Ovary (tissue), 9 donors: ENCODE data around the gene KRT81. TPM values are rescaled to one million over a fixed set of nuclear protein-coding genes. Genes with fewer than 3 reads are reported as not detected.

ENCODE experiments used
- DNase-seq, 5 donors: peaks; one replicate each; pipeline ENCODE4 v3.0.0-alpha.2; 2019 to 2020
- H3K27ac ChIP-seq, 2 donors: fragments of 200-600 bp; one replicate each; pipeline versions ENCODE4 v1.5.1 to v1.8.0; 2019 to 2022
- H3K27me3 ChIP-seq: fragments of 200-600 bp; one replicate; pipeline ENCODE4 v1.8.0; 2022
- H3K36me3 ChIP-seq: fragments of 200-600 bp; sonication (generic); one replicate; pipeline ENCODE4 v1.5.1; 2019
- H3K4me1 ChIP-seq: one replicate; pipeline ENCODE4 v1.8.1; 2013; ENCODE audit warnings: mild to moderate bottlenecking, moderate library complexity; ENCODE audit not compliant: insufficient read depth
- H3K4me3 ChIP-seq: fragments of 200-600 bp; sonication (generic); one replicate; pipeline ENCODE4 v1.5.1; 2017
- H3K9me3 ChIP-seq, 2 donors: fragments of 200-600 bp in 1 of 2; sonication (generic) in 1 of 2; one replicate each; pipeline versions ENCODE4 v1.5.1 to v1.8.1; 2013 to 2019; ENCODE audit warnings: mild to moderate bottlenecking in 1 of 2, moderate library complexity in 1 of 2
- CTCF ChIP-seq, 3 donors: fragments of 450-650 bp in 2 of 3; fragments of 200-600 bp in 1 of 3; IDR thresholded peaks; one replicate each; pipeline versions ENCODE4 v1.5.1 to v1.8.0; 2016 to 2022; ENCODE audit warnings: antibody characterized with exemption in 3 of 3, mild to moderate bottlenecking in 1 of 3
- EP300 ChIP-seq: sonication (generic); formaldehyde crosslinking; IDR thresholded peaks from one replicate; pipeline ENCODE4 v1.6.1; 2017; ENCODE audit warnings: antibody characterized with exemption
- POLR2A ChIP-seq: fragments of 450-650 bp; IDR thresholded peaks from one replicate; pipeline ENCODE4 v1.6.1; 2017; ENCODE audit warnings: antibody characterized with exemption, mild to moderate bottlenecking, moderate library complexity
- WGBS, 3 donors: extraction: QIAGEN DNeasy Blood & Tissue Kit in 1 of 3; methylation state at CpG; one replicate each; pipeline versions ENCODE4 v1.1.5 to v1.1.7; 2013 to 2017; 5-methylcytosine and 5-hydroxymethylcytosine counted together
- intact Hi-C, 4 donors: fragments of 100-400 bp; cut with DNase I; formaldehyde crosslinking; loops; one replicate each; pipeline versions ENCODE4 v1.11.0 to v1.15.1; 2022 to 2023
- polyA plus RNA-seq, 2 donors: library from polyadenylated mRNA; stranded (reverse); fragments of 200-250 nt in 1 of 2; fragments of 350-450 nt in 1 of 2; fragmentation: Illumina TruSeq in 1 of 2; extraction: RNeasy Lipid Tissue Mini Kit (QIAGEN cat#74804) in 1 of 2; gene quantifications; one replicate each; pipeline ENCODE4 v1.2.3, GENCODE V29; 2013 to 2014
- total RNA-seq, 7 donors: library from RNA; depleted of rRNA in 2 of 7; stranded (reverse); fragments of >200 nt in 2 of 7; fragmentation: NEBNext Ultra II Directional in 3 of 7; extraction: Animal tissue kit (Norgen Biotek cat#: 25700) in 3 of 7; gene quantifications; one replicate each; pipeline versions ENCODE4 v1.1.0 to v1.2.4, GENCODE V29; 2016 to 2023
- donor health status: DM: no; HTN: no; CAD: no; lungs with moderate emphysema.
- donor health status: DM: no; HTN: no; CAD: no.
- donor health status: Bipolar disorder and iron deficiency.
- donor health status: DM: yes; HTN: yes; CAD: no.
- donor health status: DM: no; HTN: no; CAD: no.
- donor health status: DM: yes; HTN: yes; CAD: no.

KRT81 gene
- total and polyA plus RNA-seq, 9 donors = 1.2 TPM; not detected in 8

- intact Hi-C loops = no loop called here
- Histone ChIP-seq H3K27me3 (no peaks in the 10 kb centered on the region), H3K4me3 (no peak overlapping the region), H3K36me3 (no peaks in the 10 kb centered on the region), H3K4me1 (peaks cover 7% of the 10 kb centered on the region), H3K27ac (no peak overlapping the region), H3K9me3 (no peaks in the 10 kb centered on the region)
- 62 to 67% (median 67%) methylated on average over 10 of the region's 10 CpGs for WGBS, 3 donors
- TF ChIP-seq EP300 (no peak), POLR2A (no peak), CTCF (IDR thresholded peaks at IDR 0.05) (no peak)
- no peak for DNase-seq
Measured at GRCh38 chr12:52247622-52248540, 43.5 kb downstream of the KRT81 start.

GRCh38 chr12:52246720-52247621, 44.4 kb downstream of the KRT81 start:
- H3K4me3 ChIP-seq = no peak overlapping the region
- 61 to 67% (median 64%) methylated on average over 10 of the region's 10 CpGs for WGBS, 3 donors
- TF ChIP-seq EP300 = no peak
- no peak overlapping the region for H3K27ac ChIP-seq
- intact Hi-C loops = no loop called here
- DNase-seq = no peak
- H3K9me3 ChIP-seq = no peaks in the 10 kb centered on the region
- H3K27me3 ChIP-seq = no peaks in the 10 kb centered on the region
- no peaks in the 10 kb centered on the region for H3K36me3 ChIP-seq
- H3K4me1 ChIP-seq = peaks cover 7% of the 10 kb centered on the region

- H3K36me3 ChIP-seq = no peaks in the 10 kb centered on the region
- no peak for TF ChIP-seq EP300
- TF ChIP-seq POLR2A = no peak
- TF ChIP-seq CTCF (IDR thresholded peaks at IDR 0.05) = no peak
- DNase-seq = no peak
- H3K4me3 ChIP-seq = no peak overlapping the region
- H3K9me3 ChIP-seq = no peaks in the 10 kb centered on the region
- intact Hi-C loops = no loop called here
- peaks cover 7% of the 10 kb centered on the region for H3K4me1 ChIP-seq
- 64 to 79% (median 78%) methylated on average over 7 of the region's 7 CpGs for WGBS, 3 donors
- H3K27me3 ChIP-seq = no peaks in the 10 kb centered on the region
- H3K27ac ChIP-seq = no peak overlapping the region
Measured at GRCh38 chr12:52245962-52246569, 45.3 kb downstream of the KRT81 start.

GRCh38 chr12:52245259-52245961, 45.9 kb downstream of the KRT81 start:
- Histone ChIP-seq H3K27ac (no peak overlapping the region), H3K4me1 (peaks cover 7% of the 10 kb centered on the region)

More at GRCh38 chr12:52245259-52245961, 45.9 kb downstream of the KRT81 start:
- intact Hi-C loops = no loop called here
- H3K9me3 ChIP-seq = no peaks in the 10 kb centered on the region
- TF ChIP-seq EP300 (no peak), CTCF (IDR thresholded peaks at IDR 0.05) (no peak), POLR2A (no peak)
- no peak overlapping the region for H3K4me3 ChIP-seq
- H3K27me3 ChIP-seq = no peaks in the 10 kb centered on the region
- no peak for DNase-seq
- 87 to 91% (median 87%) methylated on average over 20 of the region's 20 CpGs for WGBS, 3 donors
- no peaks in the 10 kb centered on the region for H3K36me3 ChIP-seq
